Sigmoid colon (tissue), 7 donors: ENCODE measurements around the gene DCC. TPM values are rescaled to one million over a fixed set of nuclear protein-coding genes. Genes with fewer than 3 reads are reported as not detected.

Experiments used
- DNase-seq: peaks from one replicate; pipeline ENCODE4 v3.0.0-alpha.2; 2019
- H3K27ac ChIP-seq, 4 donors: fragments of 200-600 bp; sonication (generic); one replicate each; pipeline ENCODE4 v1.5.1; 2016 to 2019; ENCODE audit warnings: mild to moderate bottlenecking in 1 of 4
- H3K27me3 ChIP-seq, 3 donors: fragments of 200-600 bp; sonication (generic); one replicate each; pipeline ENCODE4 v1.5.1; 2019; ENCODE audit warnings: mild to moderate bottlenecking in 1 of 3
- H3K36me3 ChIP-seq, 4 donors: fragments of 200-600 bp; sonication (generic); one replicate each; pipeline ENCODE4 v1.5.1; 2016 to 2019
- H3K4me1 ChIP-seq, 4 donors: fragments of 200-600 bp; sonication (generic); one replicate each; pipeline ENCODE4 v1.5.1; 2017 to 2019
- H3K4me3 ChIP-seq, 4 donors: fragments of 200-600 bp; sonication (generic); one replicate each; pipeline ENCODE4 v1.5.1; 2017 to 2019; ENCODE audit warnings: mild to moderate bottlenecking in 2 of 4, moderate library complexity in 1 of 4
- H3K9me3 ChIP-seq, 4 donors: fragments of 200-600 bp in 3 of 4; sonication (generic) in 3 of 4; one replicate each; pipeline versions ENCODE4 v1.5.1 to v1.6.1; 2013 to 2019
- EP300 ChIP-seq, 4 donors: sonication (generic); formaldehyde crosslinking; IDR thresholded peaks; one replicate each; pipeline ENCODE4 v1.6.1; 2017; ENCODE audit warnings: antibody characterized with exemption in 4 of 4
- POLR2A ChIP-seq, 2 donors: fragments of 450-650 bp; IDR thresholded peaks; one replicate each; pipeline ENCODE4 v1.6.1; 2016; ENCODE audit warnings: antibody characterized with exemption in 2 of 2, mild to moderate bottlenecking in 2 of 2, moderate library complexity in 2 of 2
- POLR2AphosphoS5 ChIP-seq, 4 donors: sonication (generic); formaldehyde crosslinking; IDR thresholded peaks; one replicate each; pipeline ENCODE4 v1.6.1; 2017; ENCODE audit warnings: antibody characterized with exemption in 4 of 4
- WGBS, 2 donors: extraction: QIAGEN DNeasy Blood & Tissue Kit; methylation state at CpG; one replicate each; pipeline ENCODE4 v1.1.7; 2013; 5-methylcytosine and 5-hydroxymethylcytosine counted together
- intact Hi-C: fragments of 100-400 bp; cut with DNase I; formaldehyde crosslinking; loops from one replicate; pipeline ENCODE4 v1.15.1; 2023
- polyA plus RNA-seq, 3 donors: library from polyadenylated mRNA; stranded (reverse); fragments of 200-250 nt; gene quantifications; one replicate each; pipeline ENCODE4 v1.2.3, GENCODE V29; 2013
- total RNA-seq, 4 donors: library from RNA; depleted of rRNA; stranded (reverse); fragments of >200 nt; gene quantifications; one replicate each; pipeline ENCODE4 v1.1.0, GENCODE V29; 2016
- TF ChIP-seq, protein P1 (sequence below), 4 experiments: fragments of 450-650 bp in 3 of 4; fragments of 200-600 bp in 1 of 4; IDR thresholded peaks; one replicate each; pipeline ENCODE4 v1.5.1; 2016 to 2019; ENCODE audit warnings: antibody characterized with exemption in 4 of 4, mild to moderate bottlenecking in 3 of 4, moderate library complexity in 2 of 4
- donor health status: healthy with polysubstance abuse.
- donor health status: Bipolar disorder and iron deficiency.
- donor health status: healthy.

The DCC gene
- total and polyA plus RNA-seq, 7 donors: 0.04 to 0.83 (median 0.36) TPM; not detected in 2

- no peak for DNase-seq
- no peak overlapping the region for H3K4me3 ChIP-seq
- no peaks in the 10 kb centered on the region for H3K4me1 ChIP-seq
- peaks cover 0 to 3% (median 0%) of the 10 kb centered on the region in 4 donors for H3K9me3 ChIP-seq
- no peaks in the 10 kb centered on the region for H3K27me3 ChIP-seq
- intact Hi-C loops: no loop called here
- H3K36me3 ChIP-seq: no peaks in the 10 kb centered on the region
- 72% methylated on average over 2 of the region's 2 CpGs for WGBS, 2 donors
- H3K27ac ChIP-seq: no peak overlapping the region
- TF ChIP-seq EP300 (IDR thresholded peaks at IDR 0.05): no peak
- TF ChIP-seq, protein P1, sequence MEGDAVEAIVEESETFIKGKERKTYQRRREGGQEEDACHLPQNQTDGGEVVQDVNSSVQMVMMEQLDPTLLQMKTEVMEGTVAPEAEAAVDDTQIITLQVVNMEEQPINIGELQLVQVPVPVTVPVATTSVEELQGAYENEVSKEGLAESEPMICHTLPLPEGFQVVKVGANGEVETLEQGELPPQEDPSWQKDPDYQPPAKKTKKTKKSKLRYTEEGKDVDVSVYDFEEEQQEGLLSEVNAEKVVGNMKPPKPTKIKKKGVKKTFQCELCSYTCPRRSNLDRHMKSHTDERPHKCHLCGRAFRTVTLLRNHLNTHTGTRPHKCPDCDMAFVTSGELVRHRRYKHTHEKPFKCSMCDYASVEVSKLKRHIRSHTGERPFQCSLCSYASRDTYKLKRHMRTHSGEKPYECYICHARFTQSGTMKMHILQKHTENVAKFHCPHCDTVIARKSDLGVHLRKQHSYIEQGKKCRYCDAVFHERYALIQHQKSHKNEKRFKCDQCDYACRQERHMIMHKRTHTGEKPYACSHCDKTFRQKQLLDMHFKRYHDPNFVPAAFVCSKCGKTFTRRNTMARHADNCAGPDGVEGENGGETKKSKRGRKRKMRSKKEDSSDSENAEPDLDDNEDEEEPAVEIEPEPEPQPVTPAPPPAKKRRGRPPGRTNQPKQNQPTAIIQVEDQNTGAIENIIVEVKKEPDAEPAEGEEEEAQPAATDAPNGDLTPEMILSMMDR (IDR thresholded peaks at IDR 0.05): no peak
- TF ChIP-seq POLR2AphosphoS5 (IDR thresholded peaks at IDR 0.05): no peak
- no peak for TF ChIP-seq POLR2A (IDR thresholded peaks at IDR 0.05)
Observed at GRCh38 chr18:52615321-52615720, 275.3 kb downstream of the DCC start.

DNA sequence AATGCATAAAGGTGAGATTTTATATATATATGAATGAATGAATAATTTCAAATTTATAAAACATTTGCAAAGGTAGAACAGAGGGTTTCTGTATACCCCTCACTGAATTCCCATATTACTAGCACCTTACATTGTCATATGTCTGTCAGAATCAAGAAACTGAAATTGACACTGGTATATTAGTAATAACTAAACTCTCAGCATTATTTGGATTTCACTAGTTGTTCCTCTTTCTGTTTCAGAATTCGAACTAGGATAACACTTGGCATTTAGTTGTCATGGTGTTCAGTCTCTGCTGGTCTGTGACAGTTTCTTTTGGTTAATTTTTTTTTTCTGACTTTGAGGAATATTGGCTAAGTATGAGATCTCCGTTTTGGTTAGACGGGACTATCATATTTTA is 275.9 kb downstream of the DCC start:
- H3K9me3 ChIP-seq: peaks cover 0 to 3% (median 0%) of the 10 kb centered on the region in 4 donors
- intact Hi-C loops: no loop called here
- TF ChIP-seq EP300 (IDR thresholded peaks at IDR 0.05): no peak
- no peak for TF ChIP-seq POLR2AphosphoS5 (IDR thresholded peaks at IDR 0.05)
- TF ChIP-seq, protein P1 (IDR thresholded peaks at IDR 0.05): no peak
- no peak for TF ChIP-seq POLR2A (IDR thresholded peaks at IDR 0.05)
- H3K36me3 ChIP-seq: no peaks in the 10 kb centered on the region
- no peak overlapping the region for H3K27ac ChIP-seq
- no peaks in the 10 kb centered on the region for H3K4me1 ChIP-seq
- H3K27me3 ChIP-seq: no peaks in the 10 kb centered on the region
- DNase-seq: no peak
- no peak overlapping the region for H3K4me3 ChIP-seq
- WGBS, 2 donors: 77 to 81% methylated on average over 3 of the region's 3 CpGs

- H3K9me3 ChIP-seq: peaks cover 0 to 3% (median 0%) of the 10 kb centered on the region in 4 donors
- intact Hi-C loops: no loop called here
- TF ChIP-seq POLR2A (IDR thresholded peaks at IDR 0.05) (no peak), EP300 (IDR thresholded peaks at IDR 0.05) (no peak), POLR2AphosphoS5 (IDR thresholded peaks at IDR 0.05) (no peak)
- TF ChIP-seq, protein P1 (IDR thresholded peaks at IDR 0.05): no peak
Observed at GRCh38 chr18:52617931-52618330, 277.9 kb downstream of the DCC start.

DNA sequence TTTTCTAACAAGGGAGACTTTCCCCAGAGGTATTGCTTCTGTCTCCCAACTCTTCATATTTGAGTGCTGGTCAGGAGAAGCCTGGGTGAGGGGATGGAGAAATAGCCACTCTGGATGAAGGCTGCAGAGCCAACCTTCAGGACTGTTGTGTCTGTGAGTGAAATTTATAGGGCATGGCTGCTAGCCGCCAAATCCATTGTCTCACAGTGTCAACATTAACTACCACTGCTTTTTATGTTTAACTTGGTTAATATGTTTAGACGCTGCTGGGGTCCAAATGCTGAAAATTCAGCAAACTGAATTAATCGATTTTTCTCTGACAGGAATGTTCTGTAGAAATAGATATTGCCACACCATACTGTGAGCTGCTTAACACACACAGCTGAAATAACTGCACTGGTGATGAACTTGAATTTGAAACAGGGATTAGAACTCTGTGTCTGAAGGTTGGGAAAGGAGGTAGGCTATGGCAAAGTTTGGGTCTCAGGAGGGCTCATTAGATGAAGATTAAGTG is 281.0 kb downstream of the DCC start:
- no peak overlapping the region for H3K27ac ChIP-seq
- no peak overlapping the region for H3K4me3 ChIP-seq
- no peaks in the 10 kb centered on the region for H3K27me3 ChIP-seq
- H3K36me3 ChIP-seq: no peaks in the 10 kb centered on the region
- no peaks in the 10 kb centered on the region for H3K4me1 ChIP-seq
- no peak for TF ChIP-seq EP300 (IDR thresholded peaks at IDR 0.05)
- TF ChIP-seq, protein P1 (IDR thresholded peaks at IDR 0.05): no peak
- no peak for TF ChIP-seq POLR2AphosphoS5 (IDR thresholded peaks at IDR 0.05)
- no peak for TF ChIP-seq POLR2A (IDR thresholded peaks at IDR 0.05)
- no peak for DNase-seq
- intact Hi-C loops: no loop called here
- no peaks in the 10 kb centered on the region for H3K9me3 ChIP-seq
- WGBS, 2 donors: 69 to 76% methylated on average over 3 of the region's 3 CpGs

More at GRCh38 chr18:52617931-52618330, 277.9 kb downstream of the DCC start:
- H3K4me1 ChIP-seq: no peaks in the 10 kb centered on the region
- H3K36me3 ChIP-seq: no peaks in the 10 kb centered on the region
- no peak overlapping the region for H3K4me3 ChIP-seq
- no peak for DNase-seq
- no peaks in the 10 kb centered on the region for H3K27me3 ChIP-seq
- no peak overlapping the region for H3K27ac ChIP-seq

GRCh38 chr18:52624702-52625101 is 284.7 kb downstream of the DCC start:
- WGBS, 2 donors: 92 to 94% methylated on average over 5 of the region's 5 CpGs
- intact Hi-C loops: no loop called here

More at GRCh38 chr18:52624702-52625101, 284.7 kb downstream of the DCC start:
- Histone ChIP-seq H3K4me3 (no peak overlapping the region), H3K9me3 (no peaks in the 10 kb centered on the region), H3K36me3 (no peaks in the 10 kb centered on the region), H3K27me3 (no peaks in the 10 kb centered on the region), H3K4me1 (no peaks in the 10 kb centered on the region), H3K27ac (no peak overlapping the region)
- TF ChIP-seq, protein P1 (IDR thresholded peaks at IDR 0.05): no peak
- TF ChIP-seq EP300 (IDR thresholded peaks at IDR 0.05) (no peak), POLR2AphosphoS5 (IDR thresholded peaks at IDR 0.05) (no peak), POLR2A (IDR thresholded peaks at IDR 0.05) (no peak)
- DNase-seq: no peak
